ENCODE measurements around the gene ERN1.
A peak's percentile ranks its signal among the peaks of the same experiment; 100 is the strongest.

The ERN1 gene

GRCh38 chr17:64115822-64116534, 14.0 kb downstream of the ERN1 start:
- Histone ChIP-seq H3K4me3 (IDR thresholded peaks at IDR 0.05; ENCODE audit: insufficient read depth, low read depth, low read length) (no peak overlapping the region), H3K36me3 (ENCODE audit: insufficient read depth) (no peaks in the 10 kb centered on the region), H3K79me2 (ENCODE audit: insufficient read depth, low read depth) (peaks cover 92% of the 10 kb centered on the region), H3K4me2 (peak overlapping the region; percentile 1; the same call in 1 of the 2 replicates), H4K20me1 (ENCODE audit: insufficient read depth) (no peaks in the 10 kb centered on the region), H2AFZ (ENCODE audit: low read depth) (no peak overlapping the region), H3K4me1 (ENCODE audit: low read depth, poor library complexity, severe bottlenecking) (peaks cover 72% of the 10 kb centered on the region), H3K27me3 (ENCODE audit: insufficient read depth, low read depth) (no peaks in the 10 kb centered on the region), H3K9ac (no peak overlapping the region), H3K27ac (no peak overlapping the region)
- TF ChIP-seq CTCF (conservative IDR thresholded peaks at IDR 0.05; ENCODE audit: low read depth, low read length), result no peak

GRCh38 chr17:64115043-64115698, 14.8 kb downstream of the ERN1 start:
- Histone ChIP-seq H3K9ac (no peak overlapping the region), H3K4me3 (IDR thresholded peaks at IDR 0.05; ENCODE audit: insufficient read depth, low read depth, low read length) (no peak overlapping the region), H3K27me3 (ENCODE audit: insufficient read depth, low read depth) (no peaks in the 10 kb centered on the region), H3K4me1 (ENCODE audit: low read depth, poor library complexity, severe bottlenecking) (peaks cover 72% of the 10 kb centered on the region), H4K20me1 (ENCODE audit: insufficient read depth) (no peaks in the 10 kb centered on the region), H3K4me2 (no peak overlapping the region), H3K36me3 (ENCODE audit: insufficient read depth) (no peaks in the 10 kb centered on the region), H3K79me2 (ENCODE audit: insufficient read depth, low read depth) (peaks cover 95% of the 10 kb centered on the region), H3K27ac (no peak overlapping the region), H2AFZ (ENCODE audit: low read depth) (no peak overlapping the region)
- no peak for TF ChIP-seq CTCF (conservative IDR thresholded peaks at IDR 0.05; ENCODE audit: low read depth, low read length)

- no peaks in the 10 kb centered on the region for H3K27me3 ChIP-seq (ENCODE audit: insufficient read depth, low read depth)
- TF ChIP-seq CTCF (conservative IDR thresholded peaks at IDR 0.05; ENCODE audit: low read depth, low read length), result no peak
Observed at GRCh38 chr17:64113006-64113405, 16.9 kb downstream of the ERN1 start.

GRCh38 chr17:64111831-64112230, 18.1 kb downstream of the ERN1 start:
- H3K4me2 ChIP-seq, result no peak overlapping the region

More at GRCh38 chr17:64113006-64113405, 16.9 kb downstream of the ERN1 start:
- no peak overlapping the region for H3K4me3 ChIP-seq (IDR thresholded peaks at IDR 0.05; ENCODE audit: insufficient read depth, low read depth, low read length)
- no peak overlapping the region for H2AFZ ChIP-seq (ENCODE audit: low read depth)
- H3K9ac ChIP-seq, result no peak overlapping the region
- peaks cover 94% of the 10 kb centered on the region for H3K79me2 ChIP-seq (ENCODE audit: insufficient read depth, low read depth)
- no peaks in the 10 kb centered on the region for H4K20me1 ChIP-seq (ENCODE audit: insufficient read depth)
- H3K36me3 ChIP-seq (ENCODE audit: insufficient read depth), result no peaks in the 10 kb centered on the region; the same call in 1 of the 2 replicates
- no peak overlapping the region for H3K27ac ChIP-seq
- H3K4me2 ChIP-seq, result no peak overlapping the region
- H3K4me1 ChIP-seq (ENCODE audit: low read depth, poor library complexity, severe bottlenecking), result peaks cover 72% of the 10 kb centered on the region

More at GRCh38 chr17:64111831-64112230, 18.1 kb downstream of the ERN1 start:
- Histone ChIP-seq H2AFZ (ENCODE audit: low read depth) (no peak overlapping the region), H4K20me1 (ENCODE audit: insufficient read depth) (no peaks in the 10 kb centered on the region), H3K9ac (no peak overlapping the region), H3K27ac (no peak overlapping the region), H3K27me3 (ENCODE audit: insufficient read depth, low read depth) (no peaks in the 10 kb centered on the region), H3K79me2 (ENCODE audit: insufficient read depth, low read depth) (peaks cover 95% of the 10 kb centered on the region), H3K36me3 (ENCODE audit: insufficient read depth) (no peaks in the 10 kb centered on the region; the same call in 1 of the 2 replicates), H3K4me3 (IDR thresholded peaks at IDR 0.05; ENCODE audit: insufficient read depth, low read depth, low read length) (no peak overlapping the region), H3K4me1 (ENCODE audit: low read depth, poor library complexity, severe bottlenecking) (peaks cover 74% of the 10 kb centered on the region)
- no peak for TF ChIP-seq CTCF (conservative IDR thresholded peaks at IDR 0.05; ENCODE audit: low read depth, low read length)
